Embryonic facial prominence (tissue), 1 donor: ENCODE results near the gene SHC2.
"Not testable (repeated sequence)": the region's sequence is repeated elsewhere in the genome, so short reads cannot be mapped to it uniquely, and the experiment has no call there.

Experiments
- DNase-seq: peaks from one replicate; pipeline ENCODE4 v3.0.0-alpha.2; 2016; ENCODE audit errors: extremely low spot score

Gene SHC2

GRCh38 chr19:491146-491741 lies 30.4 kb upstream of the SHC2 start:
- DNase-seq = no peak

DNA sequence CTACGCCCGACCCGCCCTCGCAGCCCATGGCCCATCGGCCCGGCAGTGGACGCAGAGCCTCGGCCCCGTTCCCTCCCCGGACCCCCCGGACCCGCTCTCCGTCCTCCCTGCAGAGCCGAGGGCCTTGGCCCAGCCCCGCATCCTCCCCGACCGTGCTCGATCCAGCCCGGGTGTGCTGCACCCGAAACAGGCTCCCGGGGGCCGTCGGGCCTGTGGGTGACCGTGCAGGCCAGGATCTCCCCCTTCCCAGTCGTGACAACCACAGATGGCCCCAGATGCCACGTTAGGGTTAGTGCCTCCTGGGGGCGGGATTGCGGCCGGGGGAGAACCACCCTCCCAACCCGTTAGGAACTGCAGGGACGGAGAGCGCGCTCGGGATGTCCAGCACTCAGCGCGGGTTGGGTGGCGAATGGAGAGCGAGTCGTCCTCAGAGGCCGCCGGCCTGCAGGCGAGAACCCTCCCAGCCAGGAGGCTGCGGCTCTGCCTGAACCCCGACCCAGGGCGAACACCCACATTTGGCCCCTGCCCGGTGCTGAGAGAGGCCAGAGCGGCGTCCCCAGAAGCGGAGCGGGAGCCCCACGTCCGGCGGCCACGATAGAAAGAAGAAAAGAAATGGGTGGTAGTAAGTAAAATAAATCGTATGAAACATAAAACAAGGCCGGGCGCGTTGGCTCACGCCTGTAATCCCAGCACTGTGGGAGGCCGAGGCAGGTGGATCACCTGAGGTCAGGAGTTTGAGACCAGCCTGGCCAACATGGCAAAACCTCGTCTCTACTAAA lies 28.8 kb upstream of the SHC2 start:
- DNase-seq = no peak

GRCh38 chr19:488505-489417 lies 27.9 kb upstream of the SHC2 start:
- DNase-seq = peak; percentile 83

- no peak for DNase-seq
These were observed 24.9 kb upstream of the SHC2 start for GRCh38 chr19:485583-486236.

GRCh38 chr19:485077-485476 lies 24.2 kb upstream of the SHC2 start:
- DNase-seq = no peak

DNA sequence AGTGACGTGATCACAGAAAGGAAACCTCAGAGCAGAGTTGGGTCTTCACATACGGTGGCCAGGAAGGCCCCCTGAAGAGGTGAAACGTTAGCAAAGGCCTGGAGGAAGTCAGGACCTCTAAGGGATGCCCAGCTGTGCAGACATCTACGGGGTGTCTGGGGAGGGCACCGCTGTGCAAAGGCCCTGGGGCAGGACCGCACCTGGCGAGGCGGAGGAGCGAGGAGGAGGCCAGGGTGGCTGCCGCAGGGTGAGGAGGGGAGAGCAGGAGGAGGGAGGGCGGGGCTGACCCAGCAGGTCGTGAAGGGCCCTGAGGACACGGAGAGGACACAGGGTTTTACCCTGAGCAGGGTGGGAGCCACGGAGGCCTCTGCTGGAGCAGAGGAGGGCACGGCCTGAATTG lies 23.7 kb upstream of the SHC2 start:
- no peak for DNase-seq

DNA sequence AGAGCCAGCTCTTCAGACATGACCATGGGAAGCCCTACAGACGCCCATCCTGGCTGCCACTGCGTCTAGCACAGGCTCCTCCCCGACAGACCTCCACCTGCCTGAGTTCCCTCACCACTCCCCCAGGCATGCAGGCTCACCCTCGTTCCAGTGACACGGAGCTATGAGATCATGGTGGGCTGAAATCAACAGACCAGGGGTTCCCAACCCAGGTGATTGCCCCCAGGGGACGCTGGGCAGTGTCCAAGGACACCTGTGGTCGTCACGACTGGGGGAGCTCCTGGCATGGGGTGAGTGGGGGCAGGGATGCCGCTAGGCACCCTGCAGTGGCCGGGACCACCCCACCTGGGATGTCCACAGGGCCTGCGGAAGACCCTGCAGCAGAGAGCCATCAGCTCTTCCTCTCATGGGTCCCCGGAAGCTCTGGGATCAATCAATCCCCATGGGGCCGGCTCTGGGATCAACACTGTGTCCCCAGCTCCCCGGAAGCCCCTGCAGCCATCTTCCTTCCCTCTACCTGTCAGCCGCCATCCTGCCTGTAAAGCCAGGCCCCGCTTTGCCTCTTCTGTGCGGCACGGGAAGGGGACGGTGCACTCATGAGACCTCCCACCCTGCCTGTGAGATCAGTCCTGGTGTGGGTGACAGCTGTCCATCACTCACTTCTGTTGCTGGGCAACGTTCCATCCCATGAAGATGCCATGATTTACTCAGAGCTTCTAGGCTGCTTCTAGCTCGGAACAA lies 22.7 kb upstream of the SHC2 start:
- no peak for DNase-seq

GRCh38 chr19:482186-483041 lies 21.6 kb upstream of the SHC2 start:
- no peak for DNase-seq

DNA sequence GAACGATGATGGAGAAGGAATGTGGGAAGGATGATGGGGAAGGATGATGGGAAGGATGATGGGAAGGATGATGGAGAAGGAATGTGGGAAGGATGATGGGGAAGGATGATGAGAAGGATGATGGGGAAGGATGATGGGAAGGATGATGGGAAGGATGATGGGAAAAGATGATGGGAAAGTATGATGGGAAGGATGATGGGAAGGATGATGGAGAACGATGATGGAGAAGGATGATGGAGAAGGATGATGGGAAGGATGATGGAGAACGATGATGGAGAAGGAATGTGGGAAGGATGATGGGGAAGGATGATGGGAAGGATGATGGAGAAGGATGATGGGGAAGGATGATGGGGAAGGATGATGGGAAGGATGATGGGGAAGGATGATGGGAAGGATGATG lies 20.3 kb upstream of the SHC2 start:
- DNase-seq = not testable (repeated sequence)

- DNase-seq = no peak
These were observed 19.4 kb upstream of the SHC2 start for GRCh38 chr19:480016-480855.

DNA sequence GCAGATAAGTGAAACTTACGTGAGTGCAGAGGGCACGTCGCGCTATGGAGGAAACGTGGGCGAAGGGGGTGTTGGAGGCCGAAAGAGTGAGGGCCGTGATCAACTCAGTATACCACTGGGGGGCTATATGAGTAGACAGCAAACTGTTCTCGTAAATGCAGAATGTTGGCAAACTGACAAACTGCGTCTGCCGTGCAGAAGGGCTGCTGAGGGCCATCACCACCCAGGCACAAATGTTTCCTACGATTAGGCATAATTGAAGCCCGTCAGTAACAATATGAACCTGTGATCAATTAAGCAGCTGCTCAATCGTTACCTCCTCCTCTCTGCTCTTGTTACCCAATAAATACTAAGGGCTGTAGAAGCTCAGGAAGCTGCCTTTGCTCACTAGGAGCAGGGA lies 18.1 kb upstream of the SHC2 start:
- no peak for DNase-seq

DNA sequence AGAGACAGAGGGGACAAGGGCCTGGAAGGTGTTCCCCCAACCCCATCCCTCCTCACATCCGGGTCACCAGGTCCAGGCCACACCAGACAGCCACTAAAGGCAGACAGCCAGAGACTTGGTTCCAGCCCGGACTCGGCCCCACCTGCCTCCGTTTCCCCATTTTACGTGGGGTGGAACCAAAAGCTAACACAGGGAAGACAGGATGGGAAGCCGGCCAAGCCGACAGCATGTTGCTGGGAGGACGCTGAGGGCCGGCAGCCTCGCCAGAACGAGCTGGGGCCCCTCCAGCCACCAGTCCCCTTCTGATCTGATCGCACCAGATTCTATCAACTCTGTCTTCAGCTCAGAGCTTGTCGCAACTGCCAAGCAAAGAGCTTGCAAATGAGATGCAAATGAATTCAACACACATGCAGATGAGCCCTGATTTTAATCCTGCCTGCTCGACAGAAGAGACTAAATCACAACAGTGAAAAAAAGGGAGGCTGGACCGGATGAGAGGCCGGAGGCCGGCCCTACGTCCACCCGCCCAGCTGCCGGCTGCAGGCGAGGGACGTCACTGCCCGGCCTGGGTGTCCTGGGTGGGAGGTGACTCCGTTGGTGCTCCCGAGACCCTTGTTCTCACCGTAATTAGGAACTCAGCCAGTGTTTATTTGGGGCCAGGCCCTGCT lies 17.5 kb upstream of the SHC2 start:
- DNase-seq = no peak

DNA sequence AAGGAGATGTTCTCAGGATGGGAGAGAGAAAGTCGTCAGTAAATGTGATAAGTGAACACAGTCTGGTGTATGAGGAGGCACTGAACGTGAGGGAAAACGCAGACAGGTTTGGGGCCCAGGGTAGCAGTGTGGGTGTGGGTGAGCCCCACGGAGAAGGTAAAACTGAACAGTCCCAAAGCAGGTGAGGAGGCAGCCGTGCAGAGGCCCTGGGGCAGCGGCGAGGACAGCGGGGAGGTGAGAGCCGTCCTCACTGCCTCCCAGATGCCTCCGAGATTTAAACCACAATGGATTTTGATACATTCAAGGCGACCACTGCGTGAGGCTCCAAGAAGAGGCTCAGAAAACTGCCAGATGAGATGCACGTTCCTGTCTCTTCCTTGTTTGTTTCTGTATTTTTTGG lies 14.5 kb upstream of the SHC2 start:
- DNase-seq = no peak

DNA sequence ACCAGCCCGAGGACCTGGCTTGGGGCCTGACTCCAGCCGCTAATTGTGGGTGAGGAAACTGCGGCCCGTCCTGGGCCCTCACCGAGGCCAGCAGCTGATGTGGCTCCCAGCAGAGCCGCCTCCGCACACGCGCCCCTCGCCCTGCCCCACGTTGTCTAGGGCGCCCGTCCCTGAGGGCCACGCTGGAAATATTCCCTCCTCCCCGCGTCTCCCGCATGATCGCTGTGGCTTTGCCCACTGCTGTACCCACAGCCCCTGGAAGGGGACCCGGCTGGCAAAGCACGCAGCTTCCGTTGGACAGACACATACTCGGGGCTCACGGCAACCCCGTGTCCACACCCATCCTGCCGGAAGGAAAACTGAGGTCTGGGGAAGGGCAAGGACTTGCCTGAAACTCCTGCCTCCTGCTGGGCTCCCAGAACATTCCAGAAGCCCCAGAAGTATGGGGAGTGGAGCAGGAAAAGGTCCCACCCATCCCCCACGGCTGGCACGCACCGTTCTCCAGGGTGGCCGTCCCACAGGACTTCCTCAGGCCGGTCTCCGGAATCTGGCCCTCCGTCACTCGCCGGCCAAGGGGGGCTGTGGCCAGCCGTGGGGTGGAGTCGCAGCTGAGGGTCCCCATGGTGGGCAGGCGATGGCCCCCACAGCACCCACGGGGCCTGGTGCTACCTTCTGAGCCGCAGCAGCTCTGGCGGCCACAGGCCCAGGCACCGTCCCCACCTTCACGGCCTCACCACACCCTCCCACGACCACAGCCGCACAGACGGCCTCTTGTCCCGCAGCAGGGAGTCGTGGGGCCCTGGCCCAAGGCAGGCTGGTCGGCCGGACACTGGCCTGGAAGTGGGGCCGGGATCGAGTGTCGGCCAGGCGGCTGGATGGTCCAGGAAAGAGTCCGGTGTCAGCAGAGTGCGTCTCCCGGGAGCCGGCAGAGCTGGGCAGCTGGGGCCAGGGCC lies 13.6 kb upstream of the SHC2 start:
- DNase-seq = no peak

DNA sequence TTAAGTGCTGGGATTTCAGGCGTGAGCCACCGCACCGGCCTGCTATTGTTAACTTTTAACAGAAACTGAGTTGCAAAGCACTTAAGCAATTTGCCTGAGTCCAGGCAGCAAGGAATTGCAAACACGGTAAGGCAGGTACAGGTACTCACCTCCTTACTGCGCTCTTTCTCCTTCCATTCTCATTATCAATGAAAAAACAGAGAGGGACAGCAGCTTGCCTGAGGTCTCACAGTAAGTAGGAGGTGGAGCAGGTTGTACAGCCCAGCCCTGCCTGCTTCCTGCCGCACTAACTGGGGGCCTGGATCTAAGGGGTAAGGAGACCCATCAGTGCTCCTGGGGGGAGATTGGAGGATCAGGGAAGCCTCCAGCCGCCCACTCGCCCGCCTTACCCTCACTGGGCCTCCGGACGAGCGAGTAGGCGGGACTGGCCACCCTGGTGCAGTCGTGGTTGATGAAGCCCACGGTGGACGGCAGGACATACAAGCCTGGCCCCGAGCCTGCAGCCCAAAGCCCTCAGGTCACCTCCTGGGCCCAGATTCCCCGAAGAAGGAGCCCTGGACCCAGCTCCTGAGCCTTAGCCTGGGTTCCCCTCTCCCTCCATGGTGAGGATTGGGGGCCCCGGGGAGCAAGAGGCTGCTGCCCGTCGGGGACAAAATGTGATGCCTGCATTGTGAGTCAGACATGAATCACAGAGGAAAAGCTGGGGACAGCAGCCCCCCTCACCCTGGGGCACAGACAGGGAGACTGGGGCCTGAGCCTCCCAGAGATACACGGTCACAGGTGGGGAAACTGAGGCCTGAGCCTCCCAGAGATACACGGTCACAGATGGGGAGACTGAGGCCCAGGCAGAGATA lies 11.4 kb upstream of the SHC2 start:
- no peak for DNase-seq

GRCh38 chr19:470701-471100 lies 9.9 kb upstream of the SHC2 start:
- no peak for DNase-seq

- DNase-seq = no peak
These were observed 9.0 kb upstream of the SHC2 start for GRCh38 chr19:469833-470232.
